ENCODE data around the gene SPEM3.

Gene SPEM3

DNA sequence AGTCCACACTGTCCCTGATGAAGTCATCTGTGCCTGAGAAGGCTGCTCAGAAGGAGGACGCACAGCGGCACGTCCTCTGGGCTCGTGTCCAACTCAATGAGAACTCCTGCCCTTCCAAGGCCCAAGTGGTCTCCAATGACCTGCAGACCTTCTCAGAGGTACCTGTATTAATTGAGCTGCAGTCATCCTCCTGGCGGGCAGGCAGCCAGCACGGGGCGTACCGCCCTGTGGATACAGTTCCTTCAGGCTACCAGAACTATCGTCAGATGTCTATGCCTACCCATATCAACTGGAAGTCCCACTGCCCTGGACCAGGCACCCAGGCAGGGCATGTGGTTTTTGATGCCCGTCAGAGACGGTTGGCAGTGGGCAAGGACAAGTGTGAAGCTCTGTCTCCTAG lies 3.6 kb downstream of the SPEM3 start:
- H3K27ac ChIP-seq: no peak overlapping the region
- H3K4me3 ChIP-seq: no peak overlapping the region
- no peaks in the 10 kb centered on the region for H3K36me3 ChIP-seq
- no peaks in the 10 kb centered on the region for H3K9me3 ChIP-seq
- intact Hi-C loops (cut with DNase I; ENCODE audit: low total_unique reads): no loop called here
- TF ChIP-seq, protein P1, sequence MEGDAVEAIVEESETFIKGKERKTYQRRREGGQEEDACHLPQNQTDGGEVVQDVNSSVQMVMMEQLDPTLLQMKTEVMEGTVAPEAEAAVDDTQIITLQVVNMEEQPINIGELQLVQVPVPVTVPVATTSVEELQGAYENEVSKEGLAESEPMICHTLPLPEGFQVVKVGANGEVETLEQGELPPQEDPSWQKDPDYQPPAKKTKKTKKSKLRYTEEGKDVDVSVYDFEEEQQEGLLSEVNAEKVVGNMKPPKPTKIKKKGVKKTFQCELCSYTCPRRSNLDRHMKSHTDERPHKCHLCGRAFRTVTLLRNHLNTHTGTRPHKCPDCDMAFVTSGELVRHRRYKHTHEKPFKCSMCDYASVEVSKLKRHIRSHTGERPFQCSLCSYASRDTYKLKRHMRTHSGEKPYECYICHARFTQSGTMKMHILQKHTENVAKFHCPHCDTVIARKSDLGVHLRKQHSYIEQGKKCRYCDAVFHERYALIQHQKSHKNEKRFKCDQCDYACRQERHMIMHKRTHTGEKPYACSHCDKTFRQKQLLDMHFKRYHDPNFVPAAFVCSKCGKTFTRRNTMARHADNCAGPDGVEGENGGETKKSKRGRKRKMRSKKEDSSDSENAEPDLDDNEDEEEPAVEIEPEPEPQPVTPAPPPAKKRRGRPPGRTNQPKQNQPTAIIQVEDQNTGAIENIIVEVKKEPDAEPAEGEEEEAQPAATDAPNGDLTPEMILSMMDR (IDR thresholded peaks at IDR 0.05): no peak
- H3K27me3 ChIP-seq: peaks cover 0 to 1% of the 10 kb centered on the region in 2 donors
- H3K4me1 ChIP-seq: peaks cover 0 to 22% (median 21%) of the 10 kb centered on the region in 4 donors
- DNase-seq: no peak

DNA sequence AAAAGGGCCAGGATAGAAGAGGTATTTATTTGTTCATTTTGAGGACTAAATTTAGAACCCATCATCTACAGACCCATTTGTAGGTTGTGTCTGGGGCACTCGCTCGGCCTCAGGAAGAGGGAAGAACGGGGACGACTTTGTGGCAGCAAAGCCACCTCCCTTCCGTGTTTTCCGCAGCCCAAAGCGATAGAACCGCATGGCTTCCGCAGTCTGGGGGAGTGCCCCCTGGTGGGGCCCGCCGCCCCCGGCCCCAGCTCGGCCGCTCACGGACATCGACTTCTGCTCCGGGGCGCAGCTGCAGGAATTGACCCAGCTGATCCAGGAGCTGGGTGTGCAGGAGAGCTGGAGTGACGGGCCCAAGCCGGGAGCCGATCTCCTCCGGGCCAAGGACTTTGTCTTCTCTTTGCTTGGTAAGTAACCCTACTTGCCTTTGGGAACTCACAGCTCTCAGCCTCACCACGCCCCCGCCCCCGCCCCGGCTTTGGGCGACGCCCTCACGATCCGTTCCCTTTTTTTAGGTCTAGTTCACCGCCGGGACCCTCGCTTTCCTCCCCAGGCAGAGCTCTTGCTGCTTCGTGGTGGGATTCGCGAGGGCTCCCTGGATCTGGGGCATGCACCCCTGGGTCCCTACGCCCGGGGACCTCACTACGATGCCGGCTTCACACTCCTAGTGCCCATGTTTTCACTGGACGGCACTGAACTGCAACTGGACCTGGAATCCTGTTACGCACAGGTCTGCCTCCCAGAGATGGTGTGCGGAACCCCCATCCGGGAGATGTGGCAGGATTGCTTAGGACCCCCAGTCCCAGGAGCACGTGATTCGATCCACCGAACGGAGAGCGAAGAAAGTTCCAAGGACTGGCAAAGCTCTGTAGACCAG lies 7.3 kb downstream of the SPEM3 start:
- Histone ChIP-seq H3K36me3 (no peaks in the 10 kb centered on the region), H3K9me3 (no peaks in the 10 kb centered on the region), H3K4me3 (peak overlapping the region; percentile 55 to 71), H3K27me3 (peaks cover 3 to 36% of the 10 kb centered on the region in 2 donors), H3K27ac (peak overlapping the region; percentile 59 to 65), H3K4me1 (peaks cover 0 to 56% (median 47%) of the 10 kb centered on the region in 4 donors)
- intact Hi-C loops (cut with DNase I; ENCODE audit: low total_unique reads): loop anchor here (5.0 kb wide), 3 partner anchors 41 to 126 kb away; partner anchors contain the start of genes KCTD11, SENP3 and ZBTB4
- TF ChIP-seq, protein P1 (IDR thresholded peaks at IDR 0.05): no peak
- no peak for DNase-seq

DNA sequence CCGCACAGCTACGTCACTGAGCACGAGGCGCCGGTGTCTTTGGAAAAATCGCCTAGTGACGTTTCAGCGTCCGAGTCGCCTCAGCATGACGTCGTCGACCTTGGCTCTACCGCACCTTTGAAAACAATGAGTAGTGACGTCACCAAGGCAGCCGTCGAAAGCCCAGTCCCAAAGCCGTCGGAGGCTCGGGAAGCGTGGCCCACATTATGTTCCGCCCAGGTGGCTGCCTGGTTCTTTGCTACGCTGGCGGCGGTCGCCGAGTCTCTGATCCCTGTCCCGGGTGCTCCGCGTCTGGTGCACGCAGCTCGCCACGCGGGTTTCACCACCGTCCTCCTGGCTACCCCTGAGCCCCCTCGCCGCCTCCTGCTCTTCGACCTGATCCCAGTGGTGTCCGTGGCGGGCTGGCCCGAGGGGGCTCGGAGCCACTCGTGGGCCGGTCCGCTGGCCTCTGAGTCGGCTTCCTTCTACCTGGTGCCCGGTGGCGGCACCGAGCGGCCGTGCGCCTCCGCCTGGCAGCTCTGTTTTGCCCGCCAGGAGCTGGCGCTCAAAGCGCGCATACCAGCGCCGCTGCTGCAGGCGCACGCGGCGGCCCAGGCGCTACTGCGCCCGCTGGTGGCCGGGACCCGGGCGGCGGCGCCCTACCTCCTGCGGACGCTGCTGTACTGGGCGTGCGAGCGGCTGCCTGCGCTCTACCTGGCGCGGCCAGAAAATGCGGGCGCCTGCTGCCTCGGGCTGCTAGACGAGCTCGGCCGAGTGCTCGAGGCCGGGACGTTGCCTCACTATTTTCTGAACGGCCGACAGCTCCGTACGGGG lies 8.1 kb downstream of the SPEM3 start:
- Histone ChIP-seq H3K36me3 (no peaks in the 10 kb centered on the region), H3K4me1 (peaks cover 0 to 60% (median 48%) of the 10 kb centered on the region in 4 donors), H3K27ac (peak overlapping the region; percentile 59 to 61), H3K4me3 (peak overlapping the region; percentile 55 to 71), H3K9me3 (no peaks in the 10 kb centered on the region), H3K27me3 (peaks cover 3 to 45% of the 10 kb centered on the region in 2 donors)
- intact Hi-C loops (cut with DNase I; ENCODE audit: low total_unique reads): loop anchor here (5.0 kb wide), 3 partner anchors 41 to 126 kb away; partner anchors contain the start of genes KCTD11, SENP3 and ZBTB4
- DNase-seq: peak; percentile 58 to 88
- TF ChIP-seq, protein P1 (IDR thresholded peaks at IDR 0.05): peak; percentile 86 to 88

DNA sequence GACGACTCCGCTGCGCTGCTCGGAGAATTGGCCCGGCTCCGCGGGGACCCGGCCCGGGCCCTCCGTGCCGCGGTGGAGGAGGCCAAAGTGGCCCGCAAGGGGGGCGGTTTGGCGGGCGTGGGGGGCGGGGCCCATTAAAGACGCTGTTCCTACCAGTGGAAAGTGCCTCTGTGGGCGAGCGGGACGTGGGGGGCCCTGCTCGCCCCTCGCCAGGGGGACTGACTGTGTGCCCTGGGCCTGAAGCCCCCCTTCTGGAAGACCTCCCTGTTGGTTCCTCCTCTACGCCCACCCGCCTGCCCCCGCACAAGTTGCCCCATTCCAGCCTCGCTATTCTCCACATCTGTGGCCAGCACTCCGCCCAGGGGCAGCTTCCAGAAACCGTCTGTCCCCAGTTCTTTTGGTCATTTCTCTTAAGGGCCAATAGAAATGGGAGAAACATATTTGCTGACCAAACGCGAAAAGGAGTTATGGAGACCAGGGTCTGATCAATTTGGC lies 8.8 kb downstream of the SPEM3 start:
- H3K4me3 ChIP-seq: peak overlapping the region; percentile 55 to 71
- intact Hi-C loops (cut with DNase I; ENCODE audit: low total_unique reads): loop anchor here (5.0 kb wide), 3 partner anchors 40 to 125 kb away; partner anchors contain the start of genes KCTD11, SENP3 and ZBTB4
- no peak for DNase-seq
- TF ChIP-seq, protein P1 (IDR thresholded peaks at IDR 0.05): no peak
- H3K4me1 ChIP-seq: peaks cover 0 to 60% (median 48%) of the 10 kb centered on the region in 4 donors
- no peaks in the 10 kb centered on the region for H3K36me3 ChIP-seq
- H3K27me3 ChIP-seq: peaks cover 3 to 45% of the 10 kb centered on the region in 2 donors
- H3K27ac ChIP-seq: no peak overlapping the region
- H3K9me3 ChIP-seq: no peaks in the 10 kb centered on the region

DNA sequence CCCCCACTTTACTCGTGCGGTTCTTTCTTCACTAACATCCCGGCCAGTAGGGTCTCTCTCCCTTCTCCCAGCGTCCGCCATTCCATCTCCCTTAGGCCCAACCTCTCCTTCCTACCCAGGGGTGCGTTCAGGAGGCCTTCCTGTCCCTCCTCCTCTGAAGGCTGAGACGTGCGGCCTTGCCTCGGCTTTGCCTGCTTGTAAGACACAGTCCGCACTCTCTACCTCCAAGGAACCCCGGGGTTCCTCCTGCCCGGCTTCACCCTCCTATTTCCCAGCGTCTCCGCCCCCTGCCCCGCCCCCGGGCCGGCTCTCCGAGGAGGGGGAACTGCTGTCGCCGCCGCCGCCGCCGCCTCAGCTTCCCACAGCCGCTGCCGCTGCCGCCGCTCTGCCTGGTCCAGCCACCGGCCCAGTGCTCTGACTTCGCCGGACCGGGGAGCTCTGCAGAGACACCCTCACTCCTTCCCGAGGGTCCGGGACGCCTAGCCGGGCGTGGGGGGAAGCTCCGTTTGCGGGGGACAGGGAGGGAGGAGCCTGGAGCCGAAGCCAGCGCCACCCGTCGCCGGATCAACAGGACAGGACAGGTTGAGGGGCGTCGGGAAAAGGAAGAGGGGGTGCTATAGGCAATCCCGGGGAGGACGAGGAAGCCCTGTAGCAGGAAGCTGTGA lies 9.4 kb downstream of the SPEM3 start:
- H3K36me3 ChIP-seq: no peaks in the 10 kb centered on the region
- intact Hi-C loops (cut with DNase I; ENCODE audit: low total_unique reads): loop anchor here (5.0 kb wide), 3 partner anchors 39 to 124 kb away; partner anchors contain the start of genes KCTD11, SENP3 and ZBTB4
- peak overlapping the region; percentile 11 to 71 for H3K4me3 ChIP-seq
- peak; percentile 64 to 79 for DNase-seq
- H3K27me3 ChIP-seq: peaks cover 3 to 45% of the 10 kb centered on the region in 2 donors
- no peaks in the 10 kb centered on the region for H3K9me3 ChIP-seq
- no peak overlapping the region for H3K27ac ChIP-seq
- TF ChIP-seq, protein P1 (IDR thresholded peaks at IDR 0.05): no peak
- H3K4me1 ChIP-seq: peaks cover 0 to 60% (median 48%) of the 10 kb centered on the region in 4 donors
